IPS-18c (cell line): Measurements from ENCODE around the gene DACT1.

Experiments
- H3K4me3 ChIP-seq: 2 replicates; pipeline ENCODE4 v1.7.0; 2013; ENCODE audit warnings: low read depth, mild to moderate bottlenecking, low read length, moderate library complexity; ENCODE audit not compliant: insufficient read depth
- H3K9me3 ChIP-seq: one replicate; pipeline ENCODE4 v1.6.1; 2013; ENCODE audit warnings: mild to moderate bottlenecking, low read length, moderate library complexity; ENCODE audit not compliant: control insufficient read depth, insufficient read depth

DACT1 gene

DNA sequence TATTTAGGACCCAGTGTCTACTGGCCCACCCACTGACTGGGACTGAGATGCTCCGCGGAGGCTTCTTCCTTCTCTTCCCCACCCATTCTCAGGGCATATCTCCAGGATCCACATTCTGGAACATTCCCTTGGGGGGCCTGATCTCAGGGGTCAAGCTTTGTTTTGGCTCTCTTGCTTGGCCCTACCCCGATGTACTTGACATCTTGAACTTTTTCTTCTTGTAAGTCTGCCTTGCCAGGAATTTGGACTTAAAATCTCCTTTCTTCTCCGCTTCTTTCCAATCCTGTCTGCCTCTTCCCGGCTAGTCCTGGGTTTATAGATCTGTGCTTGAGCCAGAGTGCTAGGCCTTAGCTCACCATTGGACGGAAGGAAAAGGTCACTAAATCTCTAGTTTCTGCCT is 22.1 kb downstream of the DACT1 start:
- no peak overlapping the region for H3K4me3 ChIP-seq
- no peaks in the 10 kb centered on the region for H3K9me3 ChIP-seq

DNA sequence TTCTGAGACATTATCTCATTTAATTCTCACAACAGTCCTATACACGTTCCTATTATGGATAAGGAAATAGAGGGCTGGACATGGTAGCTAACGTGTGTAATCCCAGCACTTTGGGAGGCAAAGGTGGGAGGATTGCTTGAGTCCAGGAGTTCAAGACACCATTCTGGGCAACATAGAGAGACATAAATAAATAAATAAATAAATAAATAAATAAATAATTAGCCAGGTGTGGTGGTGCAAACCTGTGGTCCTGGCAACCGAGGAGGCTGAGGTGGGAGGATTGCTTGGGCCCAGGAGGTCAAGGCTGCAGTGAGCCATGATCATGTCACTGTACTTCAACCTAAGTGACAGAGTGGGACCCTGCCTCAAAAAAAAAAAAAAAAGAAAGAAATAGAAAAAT is 22.6 kb downstream of the DACT1 start:
- H3K4me3 ChIP-seq = no peak overlapping the region
- H3K9me3 ChIP-seq = no peaks in the 10 kb centered on the region

DNA sequence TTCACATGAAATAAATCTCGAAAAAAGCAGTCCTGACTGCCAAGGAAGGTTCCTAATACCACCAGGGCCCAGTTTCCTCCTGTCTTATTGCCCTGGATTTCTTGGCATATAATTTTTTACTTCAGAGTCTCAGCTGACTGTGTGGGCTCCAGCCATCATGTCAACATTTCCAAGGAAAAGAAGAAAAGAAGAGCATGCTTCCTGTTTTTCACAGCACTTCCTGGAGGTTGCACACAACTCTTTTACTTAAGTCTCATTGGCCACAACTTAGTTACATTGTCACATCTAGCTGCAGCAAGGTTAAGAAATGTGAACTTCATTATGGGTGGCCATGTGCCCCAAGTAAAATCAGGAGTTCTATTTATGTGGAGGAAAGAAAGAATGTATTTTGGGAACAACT is 24.3 kb downstream of the DACT1 start:
- Histone ChIP-seq H3K9me3 (no peaks in the 10 kb centered on the region), H3K4me3 (no peak overlapping the region)

DNA sequence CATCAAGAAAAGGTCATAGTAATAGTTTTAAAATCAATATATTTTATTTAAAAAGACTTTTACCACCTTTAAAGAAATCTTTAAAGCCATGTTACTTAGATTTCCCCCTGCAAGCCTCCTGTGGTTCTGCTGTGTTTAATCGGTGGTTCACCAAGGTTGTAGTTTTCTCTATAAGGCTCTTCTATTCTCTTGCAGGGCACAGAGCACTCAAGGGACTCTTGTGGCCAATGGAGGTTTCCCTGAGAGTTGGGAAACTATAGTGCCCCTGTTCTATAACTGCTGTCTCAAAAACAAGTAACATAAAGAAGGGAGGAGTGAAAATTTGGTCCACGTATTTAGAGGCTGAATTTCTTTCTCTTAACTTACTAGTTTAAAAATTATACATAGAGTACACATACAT is 25.0 kb downstream of the DACT1 start:
- no peak overlapping the region for H3K4me3 ChIP-seq
- H3K9me3 ChIP-seq = no peaks in the 10 kb centered on the region

DNA sequence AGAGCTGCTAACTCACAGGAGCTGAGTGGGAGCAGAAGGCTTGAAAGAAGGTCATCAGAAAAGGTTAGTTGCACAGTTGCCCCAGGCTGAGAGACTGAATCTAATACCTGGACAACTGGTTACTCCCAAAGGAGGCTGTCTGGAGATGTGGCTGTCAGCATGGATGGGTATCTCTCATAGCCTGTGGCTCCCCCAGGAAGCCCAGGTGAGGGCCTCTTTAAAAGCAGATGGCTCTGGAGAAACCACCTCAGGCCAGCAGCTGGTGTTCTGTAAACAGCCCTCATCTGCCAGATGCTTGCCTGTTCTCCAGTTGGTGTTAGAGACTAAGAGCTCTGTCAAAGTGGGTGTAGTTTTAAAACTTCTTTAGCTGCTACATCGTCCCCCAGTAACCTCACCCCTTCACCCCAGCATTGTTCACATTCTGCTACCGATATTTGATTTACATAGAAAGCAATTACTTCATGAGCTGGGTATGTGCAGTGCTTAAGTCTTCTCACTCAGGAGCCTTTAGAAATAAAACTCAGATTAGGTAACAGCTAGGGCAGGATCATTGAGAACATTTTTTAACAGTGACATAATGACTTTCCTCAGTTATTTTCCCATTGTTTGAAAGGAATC is 25.8 kb downstream of the DACT1 start:
- no peak overlapping the region for H3K4me3 ChIP-seq
- H3K9me3 ChIP-seq = no peaks in the 10 kb centered on the region

DNA sequence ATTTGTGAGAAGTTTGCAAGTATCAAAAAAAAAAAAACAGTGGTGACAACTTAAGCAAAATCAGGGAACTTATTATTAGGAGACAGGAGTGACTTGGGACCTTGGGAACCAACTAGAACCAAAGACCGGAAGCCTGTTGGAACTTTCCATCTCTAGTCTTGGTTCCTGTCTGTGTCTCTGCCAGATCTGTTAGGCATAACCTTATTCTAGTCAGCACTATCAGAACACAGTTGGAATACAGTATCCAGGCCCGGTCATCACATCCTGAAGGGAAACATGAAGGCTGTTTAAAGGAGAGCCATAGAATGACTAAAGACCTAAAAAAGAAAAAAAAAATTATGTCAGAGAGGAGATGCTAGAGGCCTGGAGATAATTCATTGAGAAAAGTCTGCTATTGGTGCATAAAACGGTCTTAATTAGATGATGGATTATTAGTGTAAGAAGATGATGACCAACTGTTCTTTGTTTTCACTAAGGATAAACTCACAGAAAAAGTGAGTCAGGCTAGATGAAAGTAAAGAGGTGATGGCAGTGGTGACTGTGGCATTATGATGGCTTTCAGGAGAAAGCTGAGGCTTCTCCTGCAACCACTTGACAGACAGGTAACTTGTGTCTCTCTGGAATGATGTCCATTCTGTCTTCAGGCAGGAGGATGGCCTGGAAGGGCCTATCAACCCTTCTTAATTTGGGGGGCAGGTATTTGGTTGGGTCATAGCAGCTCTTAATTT is 28.2 kb downstream of the DACT1 start:
- H3K4me3 ChIP-seq = no peak overlapping the region
- no peaks in the 10 kb centered on the region for H3K9me3 ChIP-seq

DNA sequence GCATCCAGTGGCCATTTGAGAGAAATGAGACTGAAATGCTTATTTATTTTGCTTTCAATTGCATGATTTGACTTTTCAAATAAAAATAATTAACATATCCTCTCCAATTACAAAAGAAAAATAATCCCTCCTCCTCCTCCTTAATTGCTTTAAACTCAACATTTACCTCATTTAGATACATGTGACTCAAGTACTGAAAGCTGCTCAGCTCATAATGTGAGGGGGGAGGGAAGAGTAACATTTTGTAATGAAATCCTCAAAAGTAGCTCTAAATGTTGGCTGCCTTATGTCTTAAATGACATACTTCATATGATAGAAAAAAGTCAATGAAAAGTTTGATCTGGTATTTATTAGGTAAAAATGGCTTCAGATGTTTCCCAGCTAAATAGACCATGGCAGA is 29.0 kb downstream of the DACT1 start:
- Histone ChIP-seq H3K9me3 (no peaks in the 10 kb centered on the region), H3K4me3 (no peak overlapping the region)

DNA sequence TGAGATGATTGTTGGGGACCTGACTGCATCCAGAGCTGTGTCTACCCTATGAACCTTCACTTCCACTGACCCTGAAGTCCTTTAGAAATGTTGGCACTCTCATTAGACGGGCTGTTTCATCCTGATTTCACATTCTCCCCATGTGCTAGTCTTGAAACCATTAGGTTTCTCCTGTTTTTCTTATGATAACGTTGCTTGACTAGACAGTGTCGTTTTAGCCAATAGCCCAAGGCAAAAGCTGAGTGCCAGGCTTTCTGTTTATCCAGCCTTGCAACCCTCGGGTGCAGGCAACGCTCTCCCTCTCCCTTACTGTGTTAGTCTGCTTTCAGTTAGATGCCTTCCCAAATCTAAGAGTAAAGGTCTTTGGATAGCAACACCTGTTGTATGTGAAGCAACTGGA is 30.1 kb downstream of the DACT1 start:
- H3K9me3 ChIP-seq = no peaks in the 10 kb centered on the region

DNA sequence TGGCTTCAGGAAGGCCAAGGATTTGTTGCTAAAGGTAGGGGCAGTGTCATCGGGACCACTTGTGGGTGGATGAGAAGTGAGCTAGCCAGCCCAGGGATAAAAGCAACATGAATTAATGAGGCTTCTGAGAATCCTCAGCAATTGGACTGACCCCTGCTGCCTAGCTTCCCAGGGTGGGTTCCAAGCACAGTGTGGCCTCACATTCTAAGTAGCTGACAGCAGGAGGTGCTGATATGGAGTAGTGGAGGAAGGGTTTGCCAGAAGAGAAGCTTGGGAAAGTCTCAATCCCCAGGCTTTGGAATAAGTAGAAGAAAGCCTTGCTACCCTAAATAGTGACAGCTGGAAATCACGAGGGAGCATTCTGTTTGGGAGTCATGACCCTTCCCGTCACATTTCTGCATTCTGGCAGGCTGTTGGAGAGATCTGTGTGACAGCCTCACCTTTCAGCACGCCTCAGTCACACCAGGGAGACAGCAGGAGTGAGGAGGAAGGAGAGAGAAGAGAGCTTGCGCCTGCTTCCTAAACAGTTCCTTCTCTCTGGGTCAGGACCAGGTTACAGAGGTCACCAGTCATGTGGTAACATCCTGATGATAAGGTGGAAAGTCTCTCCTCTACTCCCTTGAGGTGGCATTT is 31.2 kb downstream of the DACT1 start:
- H3K4me3 ChIP-seq = no peak overlapping the region
- H3K9me3 ChIP-seq = no peaks in the 10 kb centered on the region

More for the DNA sequence above, 30.1 kb downstream of the DACT1 start:
- H3K4me3 ChIP-seq = no peak overlapping the region

DNA sequence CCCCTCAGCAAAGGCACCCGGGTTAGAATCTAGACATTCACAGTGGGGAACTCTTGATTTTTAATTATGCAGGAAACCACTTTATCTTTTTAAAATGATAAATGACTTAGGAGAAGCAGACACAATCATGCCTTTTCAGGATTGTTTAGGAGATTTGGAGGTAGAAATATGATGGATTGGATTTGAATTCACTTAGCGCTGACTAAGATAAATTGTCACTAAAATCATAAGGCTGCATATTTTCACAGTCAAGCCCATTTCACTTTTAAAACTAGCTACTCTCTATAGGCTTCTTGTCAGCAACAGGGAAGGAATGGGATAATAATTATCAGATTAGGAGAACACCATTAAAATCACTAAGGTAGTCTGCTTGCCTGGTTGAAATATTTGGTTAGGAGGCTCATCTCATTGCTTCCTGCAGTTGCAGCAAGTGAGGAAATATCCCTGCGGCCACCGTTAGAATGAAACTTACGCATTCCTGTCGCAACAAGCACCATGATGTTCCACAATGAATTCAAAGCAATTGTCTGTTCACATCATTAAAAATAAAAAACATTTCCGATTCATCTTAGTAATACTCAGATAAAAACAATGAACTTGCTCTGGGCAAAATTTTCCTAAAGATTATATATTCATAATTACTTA is 31.9 kb downstream of the DACT1 start:
- no peaks in the 10 kb centered on the region for H3K9me3 ChIP-seq
- H3K4me3 ChIP-seq = no peak overlapping the region

DNA sequence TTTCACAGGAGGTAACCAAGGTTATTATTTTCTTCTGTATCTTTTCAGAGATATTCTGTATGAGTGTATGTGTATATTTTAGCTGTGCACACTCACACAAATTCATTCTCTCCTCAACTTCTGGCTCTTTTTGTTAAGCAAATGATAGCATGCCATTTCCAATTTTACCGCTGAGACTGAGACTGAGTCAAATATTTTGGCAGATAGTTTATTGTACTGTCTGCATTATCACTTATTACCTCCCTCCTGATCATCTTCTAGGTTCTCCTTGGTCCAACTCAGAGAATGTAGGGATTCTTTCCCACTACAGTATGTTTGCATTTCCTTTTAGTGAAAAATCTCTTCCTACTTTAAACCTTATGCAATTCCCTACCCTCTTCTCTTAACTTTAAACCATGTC is 33.3 kb downstream of the DACT1 start:
- Histone ChIP-seq H3K9me3 (no peaks in the 10 kb centered on the region), H3K4me3 (no peak overlapping the region)

DNA sequence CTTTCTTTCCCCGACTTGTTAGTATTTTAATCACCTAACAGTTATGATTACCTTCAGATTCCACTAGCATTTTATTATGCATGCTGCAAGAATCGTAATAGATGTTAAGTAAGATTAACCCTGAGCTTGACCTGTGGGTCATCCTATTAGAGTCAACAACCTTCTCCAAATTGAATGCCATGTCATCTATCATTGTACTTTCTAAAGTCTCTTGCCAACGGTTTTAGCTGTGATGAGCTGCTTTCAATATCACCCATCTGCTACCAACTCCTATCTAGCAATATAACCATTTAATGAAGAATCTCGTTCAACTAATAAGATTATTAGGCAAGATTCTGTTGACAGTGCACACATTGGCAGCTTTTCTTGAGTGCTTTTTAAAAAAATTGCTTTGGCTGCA is 33.7 kb downstream of the DACT1 start:
- no peaks in the 10 kb centered on the region for H3K9me3 ChIP-seq

DNA sequence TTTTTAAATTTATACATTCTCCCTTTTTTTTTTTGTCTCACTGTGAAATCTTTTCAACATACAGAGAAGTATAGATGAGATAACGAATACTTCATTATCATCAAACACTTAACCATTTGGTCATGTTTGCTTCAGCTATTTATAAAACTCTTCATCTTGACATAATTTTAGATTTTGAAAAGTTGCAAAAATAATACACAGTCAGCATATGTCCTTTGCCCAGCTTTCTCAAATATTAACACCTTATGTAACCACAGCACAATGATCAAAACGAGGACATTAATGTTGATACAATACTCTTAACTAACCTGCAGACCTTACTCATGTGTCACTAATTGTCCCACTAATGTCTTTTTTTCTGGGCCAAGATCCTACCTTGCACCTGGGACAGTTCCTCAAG is 36.0 kb downstream of the DACT1 start:
- H3K9me3 ChIP-seq = no peaks in the 10 kb centered on the region

More for the DNA sequence above, 33.7 kb downstream of the DACT1 start:
- H3K4me3 ChIP-seq = no peak overlapping the region

DNA sequence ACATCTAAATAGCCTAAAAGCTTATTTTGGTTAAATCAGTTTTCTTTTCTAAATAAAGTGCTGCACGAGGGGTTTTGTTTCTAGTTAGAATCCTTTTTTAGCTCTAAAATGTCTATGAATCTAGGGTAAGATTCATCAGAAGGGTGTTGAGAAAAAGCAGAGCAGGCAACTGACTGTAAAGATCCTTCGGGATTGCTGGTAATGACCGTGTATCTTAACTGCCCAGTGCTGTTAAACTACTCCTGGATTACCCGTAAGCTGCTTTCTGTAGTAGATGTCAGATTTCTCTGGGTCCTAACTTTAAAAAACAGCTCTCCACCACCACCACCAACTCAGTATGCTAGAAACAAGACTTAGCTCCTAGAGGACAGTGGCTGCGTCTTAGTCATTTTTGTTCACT is 39.2 kb downstream of the DACT1 start:
- H3K4me3 ChIP-seq = no peak overlapping the region
- no peaks in the 10 kb centered on the region for H3K9me3 ChIP-seq

More for the DNA sequence above, 36.0 kb downstream of the DACT1 start:
- no peak overlapping the region for H3K4me3 ChIP-seq

DNA sequence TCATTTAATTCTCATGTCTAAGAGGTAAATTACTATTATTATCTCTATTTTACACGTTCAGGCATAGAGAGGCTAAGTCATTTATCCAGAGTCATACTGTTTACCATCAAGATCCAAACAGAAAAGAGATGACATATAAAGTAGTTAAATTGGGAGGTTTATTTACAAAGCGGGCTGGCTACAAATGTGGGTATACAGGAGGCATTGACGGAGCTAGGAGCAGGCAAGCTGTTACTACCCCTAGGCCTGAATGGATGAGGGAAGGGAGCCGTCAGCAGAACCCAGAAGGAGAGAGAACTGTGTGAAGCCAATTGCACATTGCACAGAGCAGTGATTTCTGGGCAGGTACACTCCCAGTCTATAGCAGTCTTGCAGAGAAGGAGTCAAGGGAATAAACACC is 39.8 kb downstream of the DACT1 start:
- Histone ChIP-seq H3K9me3 (no peaks in the 10 kb centered on the region), H3K4me3 (no peak overlapping the region)

DNA sequence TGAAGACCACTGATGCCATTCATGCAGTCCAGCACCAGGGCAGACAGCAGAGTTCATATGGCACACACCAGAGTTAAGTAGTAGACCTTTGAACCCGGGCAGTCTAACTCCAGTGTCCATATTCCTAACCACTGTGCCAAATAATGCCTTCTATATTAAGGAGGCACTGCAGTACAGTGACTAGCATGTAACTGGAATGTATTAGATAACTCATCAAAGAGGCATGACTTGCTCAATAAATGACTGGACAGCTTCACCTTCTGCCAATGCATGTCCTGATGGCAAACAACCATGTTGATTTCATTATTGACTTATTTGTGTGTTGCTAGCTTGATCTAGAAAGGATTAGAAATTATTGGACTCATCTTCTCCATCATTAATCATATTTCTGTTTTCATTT is 40.2 kb downstream of the DACT1 start:
- Histone ChIP-seq H3K4me3 (no peak overlapping the region), H3K9me3 (no peaks in the 10 kb centered on the region)

DNA sequence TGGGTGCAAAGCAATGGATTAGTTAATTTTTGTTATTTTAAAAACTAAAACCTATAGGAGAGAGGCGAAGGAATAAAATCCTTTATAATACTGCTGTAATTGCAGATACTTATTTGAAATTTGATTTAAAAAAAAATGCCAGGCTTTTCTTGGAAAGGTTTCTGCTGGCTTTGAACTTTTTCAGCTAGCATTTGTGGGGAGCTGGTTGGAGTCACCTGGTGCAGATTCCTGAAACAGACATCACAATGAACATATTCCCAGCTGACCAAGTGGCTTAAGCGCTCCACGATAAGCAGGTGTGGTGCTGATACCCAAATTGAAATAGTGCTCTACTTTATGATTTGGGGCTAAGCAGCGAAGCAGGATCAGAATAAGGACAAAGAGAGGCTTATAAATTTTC is 42.9 kb downstream of the DACT1 start:
- H3K4me3 ChIP-seq = no peak overlapping the region
- no peaks in the 10 kb centered on the region for H3K9me3 ChIP-seq

DNA sequence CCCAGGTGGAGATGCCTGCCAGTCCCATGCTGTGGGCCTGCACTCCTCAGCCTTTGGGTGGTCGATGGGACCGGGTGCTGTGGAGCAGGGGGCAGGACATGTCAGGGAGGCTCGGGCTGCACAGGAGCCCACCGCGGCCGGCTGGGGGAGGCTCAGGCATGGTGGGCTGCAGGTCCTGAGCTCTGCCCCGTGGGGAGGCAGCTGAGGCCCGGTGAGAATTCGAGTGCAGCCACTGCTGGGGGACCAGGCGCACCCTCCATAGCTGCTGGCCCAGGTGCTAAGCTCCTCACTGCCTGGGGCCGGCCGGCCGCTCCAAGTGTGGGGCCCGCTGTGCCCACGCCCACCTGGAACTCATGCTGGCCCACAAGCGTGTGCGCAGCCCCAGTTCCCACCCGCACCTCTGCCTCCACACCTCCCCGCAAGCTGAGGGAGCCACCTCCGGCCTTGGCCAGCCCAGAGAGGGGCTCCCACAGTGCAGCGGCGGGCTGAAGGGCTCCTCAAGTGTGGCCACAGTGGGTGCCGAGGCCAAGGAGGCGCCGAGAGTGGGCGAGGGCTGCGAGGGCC is 49.6 kb downstream of the DACT1 start:
- Histone ChIP-seq H3K9me3 (peaks cover 5% of the 10 kb centered on the region), H3K4me3 (no peak overlapping the region)
